LHCN-M2 (cell line): ENCODE measurements around the gene ABLIM2. TPM values are rescaled to one million over a fixed set of nuclear protein-coding genes. Genes with fewer than 3 reads are reported as not detected.
A peak's percentile ranks its signal among the peaks of the same experiment; 100 is the strongest.

ENCODE experiments used
- DNase-seq: peaks from one replicate; pipeline ENCODE4 v3.0.0-alpha.2; 2012; ENCODE audit warnings: low read depth
- total RNA-seq: library from RNA; depleted of rRNA; stranded (reverse); fragments of >200 nt; gene quantifications from 2 replicates; pipeline ENCODE4 v1.2.3, GENCODE V29; 2014

Gene ABLIM2
- total RNA-seq, 1 experiment from 2014 or later, result 2.6 TPM

DNA sequence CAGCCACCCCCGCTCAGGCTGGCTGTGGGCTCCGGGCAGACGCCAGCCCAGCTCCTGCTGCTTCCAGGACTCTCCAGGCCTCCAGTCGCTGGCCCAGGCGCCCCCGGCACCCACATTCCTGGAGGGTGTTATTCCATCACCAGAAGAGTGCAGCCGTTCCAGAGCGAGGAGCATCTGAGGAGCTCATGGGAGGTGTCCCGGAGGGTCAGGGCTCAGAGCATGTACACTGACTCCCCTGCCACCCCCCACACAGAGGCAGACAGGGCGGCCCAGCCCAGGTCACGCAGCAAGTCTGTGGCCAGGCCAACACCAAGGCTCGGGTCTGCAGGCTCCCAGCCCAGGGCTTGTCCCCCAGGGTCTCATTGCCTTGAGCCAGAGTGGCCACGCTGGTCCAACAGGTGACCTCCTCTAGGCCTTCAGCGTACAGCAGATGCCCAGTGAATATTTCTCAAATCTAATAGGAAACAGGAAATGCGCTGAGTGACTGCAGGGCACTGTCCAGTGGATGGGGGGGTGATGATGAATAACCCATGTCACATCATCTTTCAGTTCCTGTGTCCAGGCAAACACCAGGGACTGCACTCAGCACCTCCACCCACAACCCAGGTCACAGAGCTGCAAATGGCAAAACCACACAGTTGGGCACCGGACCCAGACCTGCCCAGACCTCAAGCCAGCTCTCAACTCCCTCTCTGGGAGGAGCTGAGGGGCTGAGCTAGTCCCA is 37.2 kb downstream of the ABLIM2 start:
- no peak for DNase-seq

DNA sequence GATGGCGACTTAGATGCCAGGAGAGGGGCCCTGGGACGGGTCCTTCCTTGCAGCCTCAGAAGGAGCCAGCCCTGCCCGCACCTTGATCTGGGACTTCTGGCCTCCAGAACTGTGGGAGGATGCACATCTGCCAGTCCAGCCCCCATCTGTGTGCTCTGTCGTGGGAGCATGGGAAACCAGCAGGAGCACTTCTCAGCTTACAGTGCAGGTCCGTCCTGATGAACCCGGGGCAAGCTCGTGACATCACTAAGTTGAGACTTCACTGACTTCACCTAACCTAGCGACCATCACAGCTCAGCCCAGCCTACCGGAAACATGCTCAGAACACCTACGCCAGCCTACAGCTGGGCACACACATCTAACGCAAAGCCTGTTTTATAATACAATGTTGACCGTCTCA is 38.1 kb downstream of the ABLIM2 start:
- no peak for DNase-seq

DNA sequence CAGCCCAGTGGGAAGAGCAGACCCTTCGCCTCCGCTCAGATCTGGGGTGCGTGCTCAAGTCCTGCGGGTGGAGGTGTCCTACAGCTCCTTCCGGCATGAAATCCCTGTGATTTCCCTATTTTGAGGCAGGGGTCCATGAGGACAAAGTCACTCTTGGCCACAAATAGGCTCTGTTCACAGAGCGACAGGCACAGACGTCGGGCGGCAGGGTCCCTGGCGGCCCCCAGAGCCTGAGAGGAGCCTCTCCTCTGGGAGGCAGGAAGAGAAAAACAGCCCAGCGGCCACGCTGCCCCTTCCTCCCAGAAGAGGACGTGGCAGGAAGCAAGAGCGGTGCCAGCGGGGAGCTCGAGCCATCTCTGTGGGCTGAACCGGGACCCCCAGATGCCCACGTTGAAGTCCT is 38.7 kb downstream of the ABLIM2 start:
- DNase-seq, result no peak

DNA sequence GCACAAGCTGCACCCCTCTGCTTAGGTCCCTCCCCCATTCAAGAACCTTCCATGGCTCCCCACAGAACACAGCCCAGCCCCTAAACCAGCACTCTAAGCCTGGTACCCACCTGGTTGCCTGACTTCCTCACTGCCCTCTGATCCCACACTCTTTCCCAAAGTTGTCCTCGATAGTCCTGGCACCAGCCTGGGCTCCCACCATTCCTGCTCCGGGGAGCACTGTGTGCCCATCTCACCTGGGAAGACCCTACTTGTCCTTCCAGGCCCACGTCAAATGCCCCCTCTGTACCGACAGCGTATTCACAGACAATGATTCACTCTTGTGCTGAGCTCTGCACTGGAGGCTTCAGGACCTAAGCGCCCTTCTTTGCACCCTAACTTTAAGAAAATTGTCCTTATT is 40.1 kb downstream of the ABLIM2 start:
- DNase-seq, result no peak

DNA sequence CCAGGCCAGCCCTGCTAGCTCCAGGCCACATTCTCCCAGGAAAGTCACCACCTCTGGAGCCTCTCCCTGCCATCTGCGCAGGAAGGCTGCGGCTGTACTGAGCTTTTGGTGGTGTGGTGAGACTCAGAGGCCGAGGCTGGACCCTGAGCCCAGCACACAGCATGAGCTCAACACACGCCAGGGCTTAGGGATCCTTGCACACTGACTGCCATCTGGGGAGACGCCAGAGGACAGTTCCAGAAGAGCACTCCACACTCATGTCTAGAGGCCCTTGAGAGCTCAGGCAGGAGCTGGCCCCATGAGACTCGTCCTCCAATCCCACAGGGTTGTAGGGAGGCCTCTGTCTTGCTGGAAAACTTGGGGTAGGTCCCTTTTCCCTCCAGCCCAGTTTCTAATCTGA is 40.6 kb downstream of the ABLIM2 start:
- DNase-seq, result no peak

DNA sequence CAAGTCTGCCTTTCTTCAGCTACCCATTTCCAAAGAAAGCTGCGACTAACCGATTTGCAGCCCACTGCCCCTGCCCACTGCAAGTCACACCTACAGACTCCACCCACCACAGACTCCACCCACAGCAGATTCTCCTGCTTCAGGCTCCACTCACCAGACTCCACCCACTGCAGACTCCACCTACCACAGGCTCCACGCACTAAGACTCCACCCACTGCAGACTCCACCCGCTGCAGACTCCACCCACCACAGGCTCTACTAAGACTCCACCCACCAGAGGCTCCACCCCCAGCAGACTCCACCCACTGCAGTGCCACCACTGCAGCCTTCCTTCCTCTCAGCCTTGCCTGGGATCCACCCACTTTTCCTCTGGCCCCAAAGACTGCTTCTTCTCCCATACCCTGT is 41.3 kb downstream of the ABLIM2 start:
- peak; percentile 31 for DNase-seq

DNA sequence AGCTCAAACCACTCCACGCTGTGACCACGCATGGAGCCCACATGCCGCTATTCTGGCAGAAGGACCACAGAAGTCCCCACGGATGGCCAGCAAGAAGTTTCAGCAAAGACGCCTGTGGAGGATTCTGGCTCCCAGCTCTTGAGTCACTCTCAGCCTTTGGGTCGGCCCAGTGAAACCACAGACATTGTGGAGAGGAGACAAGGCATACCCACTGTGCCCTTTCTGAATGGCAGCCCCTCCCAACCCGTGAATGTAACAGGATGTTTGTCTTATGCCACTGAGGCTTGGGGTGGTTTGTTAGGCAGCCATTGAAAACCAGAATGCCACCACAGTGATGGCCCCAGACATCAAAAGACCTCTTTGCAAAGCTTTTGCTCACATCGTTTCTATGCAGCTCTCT is 42.7 kb downstream of the ABLIM2 start:
- no peak for DNase-seq

DNA sequence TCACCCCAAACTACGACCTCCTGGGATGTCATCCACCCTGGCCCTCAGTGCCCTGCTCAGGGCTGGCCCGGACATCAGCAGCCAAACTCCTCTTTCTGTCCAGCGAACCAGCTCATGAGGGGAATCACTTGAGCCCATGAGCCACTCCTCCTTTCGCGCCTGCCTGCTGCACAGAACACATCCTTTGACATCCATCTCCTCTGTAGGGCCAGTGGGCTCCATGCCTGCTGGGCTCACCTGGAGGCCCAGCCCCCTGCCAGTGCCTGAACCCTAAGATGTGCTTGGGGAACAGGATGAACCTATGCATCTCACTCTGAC is 43.5 kb downstream of the ABLIM2 start:
- DNase-seq, result no peak

DNA sequence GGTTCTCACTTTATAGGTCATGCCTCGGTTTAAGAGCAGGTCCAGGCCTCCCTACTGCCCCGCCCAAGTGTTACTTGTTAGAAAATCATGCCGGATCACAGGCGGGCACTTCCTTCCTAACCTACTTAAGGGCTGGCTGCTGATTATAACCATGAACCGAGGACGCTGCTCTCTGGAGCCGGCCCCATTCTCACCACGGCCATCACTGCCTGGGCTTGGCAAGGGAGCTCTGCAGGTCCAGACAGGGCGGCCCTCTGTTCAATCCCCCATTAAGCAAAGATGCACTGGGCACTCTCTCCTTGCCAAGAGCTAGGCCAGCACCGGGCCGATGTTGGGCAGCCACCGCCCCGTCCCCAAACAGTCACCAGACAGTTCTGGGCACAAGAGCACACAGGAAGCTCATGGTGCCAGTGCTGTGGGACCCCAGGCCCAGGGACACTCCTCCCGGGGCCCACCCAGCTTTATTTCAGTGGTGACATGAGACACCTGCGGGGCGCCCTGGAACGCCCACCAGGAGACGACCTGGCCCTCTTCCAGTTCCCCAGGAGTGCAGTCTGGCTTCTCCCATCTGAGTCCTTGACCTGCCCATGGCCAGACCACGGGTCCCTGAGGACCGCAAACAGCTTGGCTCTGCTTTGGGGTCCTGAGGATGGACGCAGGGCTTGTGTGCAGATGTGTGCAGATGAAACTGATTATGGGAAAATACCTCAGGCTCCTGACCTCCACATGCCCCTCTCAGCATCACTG is 44.0 kb downstream of the ABLIM2 start:
- DNase-seq, result no peak

DNA sequence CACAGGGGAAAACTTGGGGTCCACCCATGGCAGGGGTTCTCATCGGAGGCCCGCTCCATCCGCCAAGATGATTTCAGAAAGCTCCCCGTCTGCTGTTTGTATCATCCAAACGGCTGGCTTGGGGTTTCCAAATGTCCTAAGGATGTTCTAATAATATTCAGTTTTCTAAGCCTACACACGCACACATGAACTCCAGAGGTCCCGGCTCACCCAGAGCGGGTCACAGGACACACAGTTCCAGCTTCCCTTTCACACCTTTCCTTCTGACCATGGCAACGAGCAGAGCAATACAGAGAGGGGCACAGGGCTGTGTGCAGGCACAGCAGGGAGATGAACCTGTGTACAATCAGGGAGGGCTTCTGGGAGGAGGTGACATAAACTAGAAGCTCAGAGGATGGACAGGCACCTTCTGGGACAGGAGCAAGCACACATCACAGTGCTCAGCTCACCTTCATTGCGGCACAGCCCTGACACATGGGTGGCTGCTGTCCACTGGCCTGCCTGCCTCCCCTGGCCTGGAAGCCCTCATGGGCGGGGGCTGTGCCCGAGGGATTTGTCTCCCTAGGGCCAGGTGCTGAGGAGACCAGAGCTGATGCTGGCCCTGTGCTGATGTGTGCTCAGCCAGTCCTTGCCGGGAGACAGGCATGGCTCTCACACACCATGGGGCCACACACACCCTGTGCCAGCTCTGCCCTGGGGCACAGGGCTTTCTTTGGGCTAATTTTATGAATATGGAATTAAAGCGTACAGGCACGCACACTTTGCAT is 44.8 kb downstream of the ABLIM2 start:
- no peak for DNase-seq

DNA sequence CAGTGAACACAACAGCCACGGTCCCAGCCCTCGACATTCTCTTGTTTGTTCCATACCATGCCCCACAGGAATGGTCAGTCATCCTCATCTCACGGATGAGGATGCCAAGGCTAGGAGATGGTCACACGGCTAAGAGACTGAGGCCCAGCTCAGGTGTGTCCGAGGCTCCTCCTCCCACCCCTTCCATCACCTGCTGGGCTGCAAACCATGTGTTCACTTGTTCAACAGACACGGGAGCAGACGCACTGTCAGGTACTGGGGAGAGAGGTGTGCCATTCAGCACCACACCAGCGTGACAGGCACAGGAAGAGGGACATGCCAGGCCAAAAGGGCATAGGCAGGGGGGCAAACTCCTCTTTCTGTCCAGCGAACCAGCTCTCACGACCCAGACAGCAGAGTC is 45.9 kb downstream of the ABLIM2 start:
- DNase-seq, result no peak

DNA sequence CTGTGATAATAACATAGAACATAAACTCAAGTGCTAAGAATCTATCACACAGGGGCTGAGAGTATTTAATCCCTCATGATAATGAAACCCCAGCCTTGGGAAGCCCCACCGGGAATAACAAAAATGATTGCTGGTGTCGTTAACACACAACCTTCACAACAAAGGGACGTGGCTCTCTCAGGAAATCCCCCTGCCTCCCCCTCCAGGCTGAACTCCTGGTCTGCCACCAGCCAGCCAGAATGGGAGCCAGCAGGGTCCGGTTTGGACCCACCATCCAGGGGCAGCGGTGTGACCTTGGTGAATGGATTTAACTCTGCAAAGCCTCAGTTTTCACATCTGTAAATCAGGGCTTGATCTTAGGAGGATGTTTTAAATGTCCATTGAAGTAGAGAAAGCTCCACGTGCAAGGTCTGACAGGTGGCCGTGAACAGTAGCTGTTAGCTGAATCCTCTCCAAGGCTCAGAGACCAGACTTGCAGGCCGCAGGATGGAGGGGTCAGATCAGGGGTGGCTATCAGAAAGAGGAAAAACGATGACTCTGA is 46.5 kb downstream of the ABLIM2 start:
- DNase-seq, result no peak

DNA sequence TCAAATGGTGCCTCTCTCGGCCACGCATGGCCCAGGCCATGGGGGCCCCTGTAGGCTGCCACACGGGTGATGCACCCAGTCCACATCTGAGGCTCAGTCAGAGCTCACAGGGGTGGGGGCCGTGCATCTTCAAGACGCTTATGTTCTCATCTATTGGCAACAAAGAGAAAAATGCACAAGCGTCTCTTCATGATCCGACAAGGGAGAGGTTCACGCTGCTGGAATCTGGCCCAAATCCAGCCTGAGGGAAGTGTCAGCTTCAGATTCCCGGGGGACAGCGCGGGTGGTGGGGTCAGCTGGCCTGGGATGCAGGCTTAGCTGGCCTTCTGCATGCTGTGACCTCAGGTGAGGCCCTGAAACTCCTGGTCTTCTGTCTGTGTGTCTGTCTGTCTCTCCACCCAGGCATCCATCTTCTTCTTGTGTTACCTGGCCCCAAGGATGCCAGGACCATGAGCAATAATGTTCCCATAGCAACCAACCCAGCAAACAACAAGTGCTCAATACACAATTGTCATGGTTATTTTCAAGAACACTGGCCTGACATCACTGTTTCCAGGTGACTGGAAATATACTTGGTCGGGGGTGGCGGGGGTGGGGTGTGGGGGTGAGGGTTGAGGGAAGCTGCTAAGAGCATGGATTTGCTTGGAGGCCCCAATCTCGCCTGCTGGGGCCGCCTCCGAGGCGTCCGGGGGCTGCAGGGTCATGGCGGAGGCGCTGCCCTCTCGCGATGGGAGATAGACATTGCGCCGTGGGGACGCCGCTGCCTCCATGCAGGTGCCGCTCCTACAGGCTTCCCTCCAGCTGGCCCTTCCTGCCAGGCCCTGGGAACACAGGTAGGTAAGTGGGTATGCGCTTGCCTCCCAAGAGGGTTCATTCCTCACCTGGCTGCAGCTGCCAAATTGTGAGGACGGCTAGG is 48.3 kb downstream of the ABLIM2 start:
- no peak for DNase-seq

DNA sequence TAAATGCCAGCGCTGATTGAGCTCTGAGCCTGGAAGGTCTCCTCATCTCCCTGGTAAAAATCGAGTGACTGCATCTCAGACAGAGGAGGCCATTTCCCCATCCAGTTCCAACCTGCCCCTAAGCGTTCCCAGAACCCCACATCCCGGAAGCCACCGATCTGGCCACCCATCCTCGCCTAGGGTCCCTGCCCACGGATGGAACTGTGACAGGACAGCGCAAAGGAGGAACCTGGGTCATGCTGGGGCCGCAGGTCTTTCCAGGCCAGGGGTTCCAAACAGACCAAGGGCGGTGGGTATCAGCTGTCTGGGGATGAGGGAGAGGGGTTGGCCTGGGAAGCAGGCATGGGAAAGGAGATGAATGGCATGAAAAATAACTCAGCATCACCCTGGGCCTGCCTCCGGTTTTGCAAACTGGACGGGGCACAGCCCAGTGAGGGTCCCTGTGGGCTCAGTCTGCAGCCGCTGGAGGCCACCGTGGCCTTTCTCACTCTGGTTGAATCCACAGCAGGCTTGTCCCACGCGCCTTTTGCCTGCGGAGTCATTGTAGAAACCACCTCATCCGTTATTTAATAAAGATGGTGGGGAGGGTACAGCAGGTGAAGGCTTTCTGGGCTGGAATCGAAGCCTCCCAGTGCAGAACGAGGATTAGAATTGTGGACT is 49.1 kb downstream of the ABLIM2 start:
- no peak for DNase-seq

DNA sequence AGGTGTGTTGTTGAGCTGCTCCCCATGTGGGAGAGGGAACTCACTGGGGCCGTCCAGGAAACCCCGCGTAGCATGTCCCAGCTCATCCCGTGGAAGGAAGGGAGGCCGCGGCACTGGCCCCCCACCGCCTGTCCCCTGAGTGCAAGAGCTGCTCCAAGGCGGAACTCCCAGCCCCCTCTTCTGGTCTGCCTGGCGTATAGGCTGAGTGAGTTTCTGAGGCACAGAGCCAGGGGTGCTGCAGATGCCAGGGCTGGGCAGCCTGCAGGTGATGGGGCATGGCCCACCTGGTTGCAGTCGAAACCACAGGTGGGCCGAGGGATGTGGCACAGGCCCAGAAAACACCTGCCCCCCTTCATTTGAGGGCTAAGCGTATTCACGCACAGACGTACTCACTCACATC is 49.6 kb downstream of the ABLIM2 start:
- no peak for DNase-seq

DNA sequence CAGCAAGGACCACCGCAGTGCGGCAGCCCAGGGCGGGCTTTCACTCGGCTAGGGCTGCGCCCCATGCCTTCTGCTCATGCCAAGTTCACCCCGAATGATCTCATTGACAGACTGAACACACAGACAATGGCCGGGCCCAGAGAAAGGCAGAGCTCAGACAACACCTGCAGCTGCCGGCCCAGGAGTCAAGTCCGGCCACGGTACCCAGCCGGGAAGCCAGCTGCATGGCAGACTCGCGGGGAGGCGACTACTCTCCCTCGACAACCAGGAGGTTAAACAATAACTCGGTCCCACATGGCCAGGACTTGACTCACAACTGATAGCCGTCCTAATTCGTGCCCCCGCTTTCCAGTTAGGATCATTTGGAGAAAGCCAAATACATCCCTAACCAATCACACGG is 50.4 kb downstream of the ABLIM2 start:
- no peak for DNase-seq

DNA sequence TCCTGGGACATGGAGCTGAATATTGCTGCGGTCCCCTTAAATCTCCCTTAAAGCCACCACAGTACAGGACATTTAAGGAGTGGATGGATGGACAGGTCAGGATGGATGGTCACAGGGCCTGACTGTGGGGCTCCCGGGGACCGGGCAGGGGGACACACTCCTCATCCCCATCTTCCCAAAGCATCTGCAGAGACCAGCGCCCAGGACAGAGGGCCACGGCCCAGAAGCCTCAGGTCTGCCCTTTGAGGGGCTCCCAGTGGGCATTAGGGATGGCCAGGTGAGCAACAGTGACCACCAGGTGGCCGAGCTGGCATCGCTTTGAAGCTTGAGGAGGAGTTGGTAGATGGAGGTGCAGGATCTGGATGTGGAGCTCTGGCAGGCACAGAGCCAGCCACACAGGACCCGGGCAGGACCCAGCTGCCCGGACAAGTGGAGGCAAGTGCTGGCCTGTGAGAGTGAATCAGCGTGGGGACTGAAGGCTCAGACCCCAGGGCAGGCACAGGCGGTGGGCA is 51.4 kb downstream of the ABLIM2 start:
- DNase-seq, result no peak

DNA sequence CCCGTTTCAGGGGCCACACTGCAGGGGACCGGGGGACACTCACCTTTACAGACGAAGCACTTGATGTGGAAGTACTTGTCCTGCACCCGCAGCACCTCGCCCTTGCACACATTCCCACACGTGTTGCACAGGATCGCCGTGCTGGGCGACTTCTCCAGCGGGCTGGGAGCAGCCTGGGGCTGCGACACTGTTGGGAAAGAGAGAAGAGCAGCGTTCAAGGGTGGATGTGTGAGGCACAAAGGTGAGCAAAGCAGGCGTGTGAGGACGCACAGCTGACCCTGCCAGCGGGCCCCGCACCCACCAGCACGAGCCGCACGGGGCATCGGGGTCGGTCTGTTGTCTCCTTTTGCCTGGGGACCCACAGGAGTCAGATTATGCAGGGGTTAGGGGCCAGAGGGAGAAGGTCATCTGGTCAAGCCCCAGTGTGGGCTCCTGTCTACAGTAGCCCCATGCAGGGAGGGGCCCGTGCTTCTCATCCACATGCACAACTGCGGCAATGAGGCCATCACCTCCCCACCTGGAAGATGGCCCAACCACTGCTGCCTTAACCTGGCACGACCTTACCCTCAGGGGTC is 52.1 kb downstream of the ABLIM2 start:
- DNase-seq, result no peak

DNA sequence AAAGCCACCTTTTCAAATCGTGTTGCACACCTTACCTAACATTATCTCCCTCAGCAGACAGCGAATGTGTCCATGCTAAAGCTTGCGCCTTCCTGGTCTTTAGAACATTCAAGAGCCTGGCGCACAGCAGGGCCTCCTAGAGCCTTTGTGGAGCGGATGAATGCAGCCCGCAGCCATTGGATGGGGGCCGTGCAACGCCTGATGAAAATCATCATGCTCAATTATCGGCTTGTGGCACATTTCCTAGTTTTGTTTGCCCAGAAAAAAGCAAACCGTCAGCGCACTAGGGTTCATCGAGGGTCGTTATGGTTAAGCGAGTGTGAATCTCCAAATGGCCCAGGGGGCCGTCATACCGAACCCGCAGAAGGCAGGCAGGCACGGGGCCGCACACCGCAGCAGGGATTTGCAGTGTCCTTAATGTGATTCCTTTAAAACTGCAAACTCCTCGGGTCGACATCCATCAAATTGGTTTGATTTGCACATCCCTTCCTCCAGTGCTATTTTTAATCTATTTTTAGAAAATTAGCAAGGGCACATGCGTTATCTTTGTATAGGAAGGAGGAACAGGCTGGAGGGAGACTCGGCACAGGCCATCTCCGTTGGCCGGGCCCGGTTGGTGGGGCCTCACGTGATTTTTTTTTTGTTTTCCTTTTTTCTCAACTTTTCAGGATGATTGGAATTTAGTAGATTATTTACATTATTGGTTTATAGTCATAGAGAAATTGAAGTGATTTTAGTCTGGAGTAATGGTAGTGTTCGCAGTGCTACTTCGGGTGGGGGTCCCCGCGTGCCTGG is 53.1 kb downstream of the ABLIM2 start:
- no peak for DNase-seq
